Testis (tissue), 3 donors: ENCODE measurements around the gene SEC22A. TPM values are rescaled to one million over a fixed set of nuclear protein-coding genes. Genes with fewer than 3 reads are reported as not detected.

Experiments
- DNase-seq: peaks from one replicate; pipeline ENCODE4 v3.0.0-alpha.2; 2019
- H3K27ac ChIP-seq, 2 donors: fragments of 200-600 bp; sonication (generic); one replicate each; pipeline ENCODE4 v1.5.1; 2019
- H3K27me3 ChIP-seq: fragments of 200-600 bp; sonication (generic); one replicate; pipeline ENCODE4 v1.5.1; 2019
- H3K36me3 ChIP-seq: fragments of 200-600 bp; sonication (generic); one replicate; pipeline ENCODE4 v1.5.1; 2017; ENCODE audit warnings: low read depth; ENCODE audit errors: missing control alignments
- H3K4me1 ChIP-seq: fragments of 200-600 bp; sonication (generic); one replicate; pipeline ENCODE4 v1.5.1; 2019
- H3K4me3 ChIP-seq, 2 donors: fragments of 200-600 bp; sonication (generic); one replicate each; pipeline ENCODE4 v1.5.1; 2017 to 2019
- H3K9me3 ChIP-seq: fragments of 200-600 bp; sonication (generic); one replicate; pipeline ENCODE4 v1.5.1; 2017
- CTCF ChIP-seq, 3 experiments: fragments of 450-650 bp in 2 of 3; fragments of 200-600 bp in 1 of 3; sonication (generic) in 1 of 3; IDR thresholded peaks; one replicate each; pipeline ENCODE4 v1.5.1; 2016 to 2019; ENCODE audit warnings: antibody characterized with exemption in 3 of 3, mild to moderate bottlenecking in 2 of 3, moderate library complexity in 1 of 3
- POLR2A ChIP-seq: fragments of 450-650 bp; IDR thresholded peaks from one replicate; pipeline ENCODE4 v1.6.1; 2017; ENCODE audit warnings: antibody characterized with exemption, mild to moderate bottlenecking, moderate library complexity
- whole genome bisulfite sequencing, 2 donors: methylation state at CpG; one replicate each; pipeline ENCODE4 v1.1.5; 2018; 5-methylcytosine and 5-hydroxymethylcytosine counted together
- intact Hi-C: fragments of 100-400 bp; cut with DNase I; formaldehyde crosslinking; loops from one replicate; pipeline ENCODE4 v1.15.1; 2023; ENCODE audit warnings: low total_unique reads
- polyA plus RNA-seq: library from polyadenylated mRNA; stranded (reverse); fragments of 350-450 nt; fragmentation: Illumina TruSeq; extraction: RNeasy Lipid Tissue Mini Kit (QIAGEN cat#74804); gene quantifications from one replicate; pipeline ENCODE4 v1.2.3, GENCODE V29; 2014; ENCODE audit warnings: low read depth, low replicate concordance; ENCODE audit not compliant: insufficient read depth
- total RNA-seq, 2 donors: library from RNA; depleted of rRNA; stranded (reverse); fragments of >200 nt; gene quantifications; one replicate each; pipeline ENCODE4 v1.2.3, GENCODE V29; 2016

The SEC22A gene
- total and polyA plus RNA-seq, 3 donors from 2014 or later: 52.0 to 59.6 (median 58.8) TPM

GRCh38 chr3:123158330-123158729, 43.4 kb upstream of the SEC22A start:
- no peaks in the 10 kb centered on the region for H3K27me3 ChIP-seq
- no peak for TF ChIP-seq POLR2A
- no peak for TF ChIP-seq CTCF (IDR thresholded peaks at IDR 0.05)
- no peaks in the 10 kb centered on the region for H3K36me3 ChIP-seq
- intact Hi-C loops: no loop called here
- H3K9me3 ChIP-seq: no peaks in the 10 kb centered on the region
- no peak for DNase-seq
- no peak overlapping the region for H3K4me3 ChIP-seq
- peaks cover 14% of the 10 kb centered on the region for H3K4me1 ChIP-seq
- no peak overlapping the region for H3K27ac ChIP-seq
- WGBS, 2 donors: 84 to 87% methylated on average over 4 of the region's 4 CpGs

GRCh38 chr3:123158899-123159390, 42.8 kb upstream of the SEC22A start:
- intact Hi-C loops: no loop called here
- no peaks in the 10 kb centered on the region for H3K36me3 ChIP-seq
- no peaks in the 10 kb centered on the region for H3K27me3 ChIP-seq
- 94 to 98% methylated on average over 10 of the region's 10 CpGs for WGBS, 2 donors
- peaks cover 9% of the 10 kb centered on the region for H3K4me1 ChIP-seq
- DNase-seq: no peak
- H3K9me3 ChIP-seq: no peaks in the 10 kb centered on the region
- TF ChIP-seq CTCF (IDR thresholded peaks at IDR 0.05) (no peak), POLR2A (no peak)
- H3K27ac ChIP-seq: no peak overlapping the region
- H3K4me3 ChIP-seq: no peak overlapping the region

- no peak overlapping the region for H3K4me3 ChIP-seq
- no peaks in the 10 kb centered on the region for H3K36me3 ChIP-seq
- H3K27ac ChIP-seq: no peak overlapping the region
- no peak for DNase-seq
- no peaks in the 10 kb centered on the region for H3K9me3 ChIP-seq
- no peaks in the 10 kb centered on the region for H3K27me3 ChIP-seq
- H3K4me1 ChIP-seq: peaks cover 7% of the 10 kb centered on the region
- 79 to 82% methylated on average over 9 of the region's 9 CpGs for WGBS, 2 donors
- TF ChIP-seq POLR2A (no peak), CTCF (IDR thresholded peaks at IDR 0.05) (no peak)
- intact Hi-C loops: no loop called here
Measured at GRCh38 chr3:123159926-123160635, 41.7 kb upstream of the SEC22A start.

GRCh38 chr3:123161167-123161566, 40.6 kb upstream of the SEC22A start:
- WGBS, 2 donors: 91 to 94% methylated on average over 6 to 7 of the region's 7 CpGs

More at GRCh38 chr3:123161167-123161566, 40.6 kb upstream of the SEC22A start:
- DNase-seq: no peak
- no peaks in the 10 kb centered on the region for H3K36me3 ChIP-seq
- H3K27ac ChIP-seq: no peak overlapping the region
- H3K4me1 ChIP-seq: peaks cover 7% of the 10 kb centered on the region
- H3K27me3 ChIP-seq: no peaks in the 10 kb centered on the region
- no peak overlapping the region for H3K4me3 ChIP-seq
- TF ChIP-seq CTCF (IDR thresholded peaks at IDR 0.05): no peak
- no peak for TF ChIP-seq POLR2A
- H3K9me3 ChIP-seq: no peaks in the 10 kb centered on the region
- intact Hi-C loops: no loop called here
